Measurements from ENCODE around the gene DOCK2.
"Not testable (repeated sequence)": the region's sequence is repeated elsewhere in the genome, so short reads cannot be mapped to it uniquely, and the experiment has no call there.

Gene DOCK2

DNA sequence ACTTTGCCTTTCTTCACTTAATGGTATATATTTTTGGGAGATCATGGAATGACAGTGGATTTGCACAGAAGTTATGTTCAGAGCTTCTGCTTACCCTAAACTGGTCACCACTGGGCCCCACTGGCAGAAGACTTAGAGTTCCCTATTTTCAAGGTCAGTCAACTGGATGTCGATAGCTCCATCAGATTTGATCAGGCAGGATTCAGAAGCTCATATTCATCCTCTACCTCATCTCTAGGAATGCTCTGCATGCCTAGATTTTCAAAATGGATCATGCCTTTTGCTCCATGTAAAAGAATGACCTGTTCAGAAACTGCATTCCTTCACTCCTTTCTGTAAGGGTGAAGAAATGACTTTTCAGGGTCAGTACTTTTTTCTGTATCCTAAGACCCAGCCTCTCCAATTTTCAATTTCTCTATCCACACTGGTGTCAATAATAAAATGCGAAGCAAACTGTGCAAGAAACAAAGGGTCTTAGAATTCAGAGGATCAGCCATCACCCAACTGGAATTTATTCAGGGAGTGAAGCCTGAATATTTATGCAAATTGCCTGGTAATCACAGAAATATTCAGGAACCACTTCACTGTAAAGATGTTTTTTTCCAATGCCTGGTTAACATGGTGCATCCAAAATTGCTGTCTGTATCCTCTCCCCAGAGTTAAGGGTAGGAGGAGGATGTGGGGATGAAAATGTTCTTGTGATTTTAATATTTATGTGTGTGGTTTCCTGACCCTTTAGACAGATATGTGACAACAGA lies 125.4 kb downstream of the DOCK2 start:
- DNase-seq = peak; percentile 84

- DNase-seq = peak; percentile 38
Measured at GRCh38 chr5:169763376-169764017, 126.4 kb downstream of the DOCK2 start.

DNA sequence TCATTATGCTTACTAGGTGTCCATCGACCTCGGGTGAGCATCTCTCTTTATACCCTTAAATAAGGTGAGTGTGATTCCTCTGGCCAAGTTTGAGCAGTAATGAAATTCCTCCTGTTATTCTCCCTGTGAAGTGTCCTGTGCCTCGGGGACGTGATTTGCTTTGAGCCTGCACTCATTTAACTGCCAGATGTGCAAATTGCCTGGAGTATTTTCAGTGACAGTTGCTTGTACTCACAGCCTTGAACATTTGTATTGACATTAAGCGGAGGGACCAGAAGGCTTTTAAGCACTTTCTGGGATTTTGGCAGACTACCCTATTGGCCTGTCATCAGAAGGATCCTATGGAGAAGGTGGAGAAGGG lies 126.9 kb downstream of the DOCK2 start:
- no peak for DNase-seq

- peak; percentile 79 for DNase-seq
Measured at GRCh38 chr5:169765176-169765996, 128.3 kb downstream of the DOCK2 start.

- not testable (repeated sequence) for DNase-seq
Measured at GRCh38 chr5:169766943-169767342, 129.9 kb downstream of the DOCK2 start.

GRCh38 chr5:169767938-169768337 lies 130.9 kb downstream of the DOCK2 start:
- no peak for DNase-seq

- no peak for DNase-seq
Measured at GRCh38 chr5:169768416-169768815, 131.3 kb downstream of the DOCK2 start.

DNA sequence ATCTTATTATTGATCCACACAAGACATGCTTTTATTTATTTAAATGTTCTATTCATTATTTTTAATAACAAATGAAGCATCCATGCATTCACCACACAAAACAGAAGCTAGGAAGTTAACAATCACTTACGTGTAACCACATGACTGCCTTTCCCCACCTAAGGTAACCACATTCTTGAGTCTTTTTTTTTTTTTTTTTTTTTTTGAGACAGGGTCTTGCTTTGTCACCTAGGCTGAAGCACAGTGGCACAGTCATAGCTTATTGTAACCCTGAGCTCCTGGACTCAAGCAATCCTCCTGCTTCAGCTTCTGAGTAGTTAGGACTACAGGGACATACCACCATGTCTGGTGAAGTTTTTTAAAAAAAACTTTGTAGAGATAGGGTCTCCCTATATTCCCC lies 133.0 kb downstream of the DOCK2 start:
- no peak for DNase-seq

DNA sequence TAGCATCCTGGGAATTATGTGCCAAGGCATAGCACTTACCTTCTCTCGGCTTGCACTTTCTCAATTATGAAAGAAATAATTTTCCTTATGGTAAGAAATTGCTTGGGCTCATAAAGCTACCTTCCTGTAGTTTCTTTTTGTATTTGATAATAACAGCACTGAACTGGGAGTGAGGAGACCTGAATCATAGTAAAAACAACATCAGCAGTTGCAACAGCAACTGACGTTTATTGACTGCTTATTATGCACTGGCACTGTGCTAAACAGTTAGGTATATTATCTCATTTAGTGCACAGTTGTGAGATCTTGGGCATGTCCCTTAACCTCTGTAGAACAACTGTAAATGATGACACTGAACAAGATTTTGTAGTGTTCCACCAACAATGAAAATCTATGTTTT lies 135.2 kb downstream of the DOCK2 start:
- DNase-seq = no peak

GRCh38 chr5:169772688-169773087 lies 135.6 kb downstream of the DOCK2 start:
- peak; percentile 56 for DNase-seq

GRCh38 chr5:169777159-169777558 lies 140.1 kb downstream of the DOCK2 start:
- no peak for DNase-seq

DNA sequence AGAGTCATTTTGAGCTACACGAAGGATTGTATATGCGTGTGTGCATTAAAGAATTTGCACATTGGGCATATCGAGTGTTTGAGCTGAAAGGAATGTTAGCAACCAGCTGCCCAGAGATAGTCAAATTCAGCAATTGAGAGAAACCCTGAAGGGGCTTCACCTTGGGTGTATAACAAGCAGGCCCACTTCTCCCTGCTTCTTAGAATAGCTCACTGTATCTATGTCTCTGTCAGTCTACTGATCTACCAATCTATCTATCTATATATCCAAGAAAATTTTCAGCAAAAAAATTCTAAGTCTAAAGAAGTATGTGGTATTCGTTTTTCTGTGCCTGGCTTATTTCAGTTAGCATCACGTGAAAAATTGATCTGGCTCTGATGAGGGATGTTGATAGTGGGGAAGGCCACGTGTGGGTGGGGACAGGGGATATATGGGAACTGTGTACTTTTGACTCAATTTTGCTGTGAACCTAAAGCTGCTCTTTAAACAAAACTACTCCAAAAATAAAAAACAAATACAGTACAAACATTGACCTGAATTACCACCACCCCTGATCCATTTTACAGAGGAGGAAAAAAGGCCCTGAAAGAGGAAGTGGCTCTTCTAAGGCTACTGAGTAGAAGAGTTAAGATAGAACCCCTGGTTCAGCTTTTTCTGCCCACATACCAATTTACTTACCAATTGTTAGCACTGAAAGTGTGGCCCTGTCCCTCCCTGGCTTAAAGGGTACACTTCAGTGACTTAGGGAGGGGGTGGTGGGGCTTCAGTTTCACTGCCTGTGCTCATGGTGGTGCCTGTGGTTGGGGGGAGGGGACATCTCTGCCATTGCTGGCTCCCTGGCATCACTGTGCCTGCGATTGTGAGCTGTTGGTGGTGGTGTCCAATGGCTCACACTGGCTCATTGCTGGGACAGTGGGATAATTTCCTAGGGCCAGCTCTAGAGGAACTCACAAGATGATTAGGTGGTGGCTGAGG lies 141.8 kb downstream of the DOCK2 start:
- DNase-seq = no peak

GRCh38 chr5:169781420-169782345 lies 144.6 kb downstream of the DOCK2 start:
- no peak for DNase-seq

DNA sequence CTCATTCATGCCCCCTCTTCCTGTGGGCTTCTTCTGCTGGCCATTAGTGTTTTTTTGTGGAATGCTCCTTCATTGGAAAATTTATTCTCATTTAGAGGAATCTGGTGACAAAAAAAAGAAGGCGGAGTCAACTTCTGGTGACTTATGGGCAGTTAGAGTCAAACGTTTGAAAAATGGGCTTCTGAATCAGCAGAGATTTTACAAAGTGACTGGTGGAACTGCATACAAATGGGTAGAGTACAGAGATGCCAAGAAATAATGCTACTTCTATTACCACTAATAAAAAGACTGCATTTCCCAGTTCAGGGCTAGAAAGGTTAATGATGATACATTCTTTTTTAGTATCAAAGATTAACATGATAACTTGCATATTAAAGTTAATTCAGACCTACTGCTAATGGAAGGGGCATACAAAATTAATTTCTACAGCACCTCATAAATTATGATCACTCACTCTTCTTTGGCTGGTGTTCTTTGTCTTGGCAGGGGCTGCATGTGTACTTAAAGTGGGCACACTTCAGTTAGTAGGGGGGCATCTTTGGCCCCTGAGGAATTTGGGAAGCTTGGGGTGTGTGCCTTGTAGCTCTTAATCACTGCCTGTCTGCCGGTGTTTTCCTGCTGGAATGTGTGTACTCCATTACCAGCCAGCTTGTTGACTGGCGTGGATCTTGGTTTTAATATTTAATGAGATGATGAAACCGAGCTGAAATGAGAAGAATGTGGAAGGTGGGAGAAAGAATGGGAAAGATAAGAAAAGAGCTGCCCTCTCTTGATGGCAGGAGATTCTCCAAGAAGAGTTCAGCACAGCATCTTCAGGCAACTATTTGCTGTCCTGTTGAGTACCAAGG lies 148.9 kb downstream of the DOCK2 start:
- DNase-seq = peak; percentile 53

DNA sequence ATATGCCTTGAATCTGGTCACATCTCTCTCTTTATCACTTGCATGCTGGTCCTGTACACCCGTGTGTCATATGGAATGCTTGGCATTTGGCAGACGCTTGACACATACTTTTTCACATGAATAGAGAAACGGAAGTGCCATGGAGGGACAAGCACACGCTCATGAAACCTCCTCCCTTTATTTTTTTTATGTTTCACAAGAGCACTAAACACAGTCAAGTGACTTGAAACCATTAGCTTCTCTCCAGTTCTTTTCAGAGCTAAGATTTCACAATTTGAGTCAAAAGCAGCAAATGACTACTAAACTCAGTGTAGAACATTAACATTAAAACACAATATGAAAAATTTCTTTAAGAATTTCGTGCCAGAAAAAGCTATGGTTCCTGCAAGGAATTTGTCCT lies 151.1 kb downstream of the DOCK2 start:
- peak; percentile 87 for DNase-seq

GRCh38 chr5:169789417-169789940 lies 152.4 kb downstream of the DOCK2 start:
- no peak for DNase-seq

- DNase-seq = peak; percentile 51
Measured at GRCh38 chr5:169791251-169791650, 154.2 kb downstream of the DOCK2 start.

DNA sequence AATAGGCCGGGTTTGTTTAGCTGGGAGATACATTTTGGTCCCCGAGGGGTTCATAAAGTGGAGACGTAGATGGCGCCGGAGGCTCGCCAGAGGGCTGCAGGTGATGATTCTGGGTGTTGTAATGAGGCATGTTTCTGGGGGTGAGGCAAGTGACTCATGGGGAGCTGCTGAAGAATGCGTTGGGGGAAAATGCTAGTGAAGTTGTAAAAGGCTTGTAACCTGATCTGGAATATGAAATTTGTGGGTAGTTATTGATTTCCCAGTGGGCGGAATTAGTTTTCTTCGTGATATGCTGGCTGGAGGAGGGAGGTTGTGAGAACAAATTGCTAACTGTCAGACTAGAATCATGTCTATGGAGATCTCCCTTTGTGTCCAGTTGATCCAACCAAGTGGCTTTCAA lies 158.3 kb downstream of the DOCK2 start:
- DNase-seq = peak; percentile 47

- no peak for DNase-seq
Measured at GRCh38 chr5:169796731-169797130, 159.7 kb downstream of the DOCK2 start.

- DNase-seq = no peak
Measured at GRCh38 chr5:169797577-169797976, 160.5 kb downstream of the DOCK2 start.
